ENCODE measurements around the gene ZFR2.

The ZFR2 gene

GRCh38 chr19:3771906-3772455 is 96.9 kb downstream of the ZFR2 start, which contains the start of gene RAX2:
Gene RAX2, minus strand, starts transcription at chr19:3772228. Its CDS starts 486 bp downstream, at chr19:3771742.
- TF ChIP-seq CTCF (IDR thresholded peaks at IDR 0.05; ENCODE audit: borderline replicate concordance, insufficient read depth, low read depth, low read length), result no peak

GRCh38 chr19:3771000-3771905 is 97.6 kb downstream of the ZFR2 start:
- H3K4me3 ChIP-seq (ENCODE audit: low read depth, low read length), result no peak overlapping the region
- no peak for TF ChIP-seq CTCF (IDR thresholded peaks at IDR 0.05; ENCODE audit: borderline replicate concordance, insufficient read depth, low read depth, low read length)

More at GRCh38 chr19:3771906-3772455, 96.9 kb downstream of the ZFR2 start, which contains the start of gene RAX2:
- H3K4me3 ChIP-seq (ENCODE audit: low read depth, low read length), result no peak within 1 kb of the TSS

GRCh38 chr19:3770136-3770999 is 98.5 kb downstream of the ZFR2 start:
- no peak for TF ChIP-seq CTCF (IDR thresholded peaks at IDR 0.05; ENCODE audit: borderline replicate concordance, insufficient read depth, low read depth, low read length)
- no peak overlapping the region for H3K4me3 ChIP-seq (ENCODE audit: low read depth, low read length)

GRCh38 chr19:3769494-3769893 is 99.3 kb downstream of the ZFR2 start:
- no peak overlapping the region for H3K4me3 ChIP-seq (ENCODE audit: low read depth, low read length)
- TF ChIP-seq CTCF (IDR thresholded peaks at IDR 0.05; ENCODE audit: borderline replicate concordance, insufficient read depth, low read depth, low read length), result no peak

- no peak for TF ChIP-seq CTCF (IDR thresholded peaks at IDR 0.05; ENCODE audit: borderline replicate concordance, insufficient read depth, low read depth, low read length)
Observed at GRCh38 chr19:3768748-3769099, 100.1 kb downstream of the ZFR2 start.

GRCh38 chr19:3768015-3768747 is 100.7 kb downstream of the ZFR2 start:
- no peak for TF ChIP-seq CTCF (IDR thresholded peaks at IDR 0.05; ENCODE audit: borderline replicate concordance, insufficient read depth, low read depth, low read length)
- H3K4me3 ChIP-seq (ENCODE audit: low read depth, low read length), result no peak overlapping the region

More at GRCh38 chr19:3768748-3769099, 100.1 kb downstream of the ZFR2 start:
- no peak overlapping the region for H3K4me3 ChIP-seq (ENCODE audit: low read depth, low read length)
